Measurements from ENCODE around the gene NPAS3.

DNA sequence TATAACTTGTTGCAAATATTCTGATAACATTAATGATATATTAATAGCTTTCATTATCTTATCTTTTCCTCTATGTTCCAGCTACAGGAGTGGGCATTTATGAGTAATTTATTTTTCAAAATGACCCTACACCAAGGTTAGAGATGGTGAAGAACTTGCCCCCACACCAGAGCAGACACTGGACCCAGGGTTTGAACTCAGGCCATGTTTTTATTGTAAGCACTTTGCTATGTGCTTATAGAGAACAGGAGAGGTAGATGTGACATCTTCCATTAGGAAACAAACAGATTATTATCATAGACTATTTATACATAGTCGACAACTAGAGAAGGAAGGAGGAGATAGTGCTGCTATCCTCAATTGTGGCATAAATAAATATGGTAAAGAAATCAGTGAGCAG, 747.0 kb downstream of the NPAS3 start:
- TF ChIP-seq, protein P1, sequence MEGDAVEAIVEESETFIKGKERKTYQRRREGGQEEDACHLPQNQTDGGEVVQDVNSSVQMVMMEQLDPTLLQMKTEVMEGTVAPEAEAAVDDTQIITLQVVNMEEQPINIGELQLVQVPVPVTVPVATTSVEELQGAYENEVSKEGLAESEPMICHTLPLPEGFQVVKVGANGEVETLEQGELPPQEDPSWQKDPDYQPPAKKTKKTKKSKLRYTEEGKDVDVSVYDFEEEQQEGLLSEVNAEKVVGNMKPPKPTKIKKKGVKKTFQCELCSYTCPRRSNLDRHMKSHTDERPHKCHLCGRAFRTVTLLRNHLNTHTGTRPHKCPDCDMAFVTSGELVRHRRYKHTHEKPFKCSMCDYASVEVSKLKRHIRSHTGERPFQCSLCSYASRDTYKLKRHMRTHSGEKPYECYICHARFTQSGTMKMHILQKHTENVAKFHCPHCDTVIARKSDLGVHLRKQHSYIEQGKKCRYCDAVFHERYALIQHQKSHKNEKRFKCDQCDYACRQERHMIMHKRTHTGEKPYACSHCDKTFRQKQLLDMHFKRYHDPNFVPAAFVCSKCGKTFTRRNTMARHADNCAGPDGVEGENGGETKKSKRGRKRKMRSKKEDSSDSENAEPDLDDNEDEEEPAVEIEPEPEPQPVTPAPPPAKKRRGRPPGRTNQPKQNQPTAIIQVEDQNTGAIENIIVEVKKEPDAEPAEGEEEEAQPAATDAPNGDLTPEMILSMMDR (IDR thresholded peaks at IDR 0.05; ENCODE audit: low read depth, low read length, missing input control): no peak
- TF ChIP-seq EGR1 (IDR thresholded peaks at IDR 0.05; ENCODE audit: low read depth in 2 of 2): no peak
- TF ChIP-seq GABPA (IDR thresholded peaks at IDR 0.05 in 1 of 2, conservative IDR thresholded peaks at IDR 0.05 in 1 of 2): no peak
- TF ChIP-seq, protein P2, sequence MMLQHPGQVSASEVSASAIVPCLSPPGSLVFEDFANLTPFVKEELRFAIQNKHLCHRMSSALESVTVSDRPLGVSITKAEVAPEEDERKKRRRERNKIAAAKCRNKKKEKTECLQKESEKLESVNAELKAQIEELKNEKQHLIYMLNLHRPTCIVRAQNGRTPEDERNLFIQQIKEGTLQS (IDR thresholded peaks at IDR 0.05): no peak
- no peak for TF ChIP-seq HNF4A (conservative IDR thresholded peaks at IDR 0.05)

Measured in liver (tissue), 3 donors.